B cell (primary cell): ENCODE data around the gene TAS1R1. TPM values are rescaled to one million over a fixed set of nuclear protein-coding genes. Genes with fewer than 3 reads are reported as not detected.

Experiments
- ATAC-seq: fragments of 200-7000 bp; cut with Tn5 transposase; one replicate; pipeline ENCODE4 v1.10.0; 2021; ENCODE audit warnings: low read depth, mild to moderate bottlenecking, moderate number of reproducible peaks, moderate library complexity
- CTCF ChIA-PET: fragments of 350-600 bp; sonication (Branson Sonifier 250); formaldehyde crosslinking; loops from one replicate; lab custom pipeline; 2021; ENCODE audit warnings: antibody characterized with exemption, inconsistent platforms; lab: Charles Lee
- POLR2A ChIA-PET: fragments of 350-600 bp; sonication (Branson Sonifier 250); formaldehyde crosslinking; loops from one replicate; lab custom pipeline; 2021; ENCODE audit warnings: antibody characterized with exemption; lab: Charles Lee
- DNase-seq: peaks from one replicate; pipeline ENCODE4 v3.0.0; 2013
- H2AFZ ChIP-seq: 2 replicates; pipeline ENCODE4 v1.6.1; 2012; ENCODE audit warnings: mild to moderate bottlenecking, low read depth, low read length; ENCODE audit not compliant: insufficient read depth, poor library complexity, severe bottlenecking
- H3K27ac ChIP-seq, 2 donors: 1 replicate in 1 of 2; 2 replicates in 1 of 2; pipeline ENCODE4 v1.5.1; 2012 to 2013; ENCODE audit warnings: low read length in 2 of 2, mild to moderate bottlenecking in 2 of 2, moderate library complexity in 1 of 2
- H3K27me3 ChIP-seq, 4 experiments: fragments of 200-600 bp in 1 of 4; sonication (generic) in 1 of 4; replicated peaks in 1 of 4; 1 replicate in 2 of 4; 2 replicates in 2 of 4; pipeline versions ENCODE4 v1.6.1 to v1.7.0; 2013 to 2016; ENCODE audit warnings: low read length in 3 of 4, mild to moderate bottlenecking in 2 of 4, mixed read lengths in 1 of 4, moderate library complexity in 1 of 4; ENCODE audit not compliant: insufficient read depth in 4 of 4, control insufficient read depth in 3 of 4; ENCODE audit errors: control extremely low read depth in 1 of 4
- H3K36me3 ChIP-seq, 2 experiments: replicated peaks in 1 of 2; 1 replicate in 1 of 2; 2 replicates in 1 of 2; pipeline versions ENCODE4 v1.6.1 to v1.7.1; 2013; ENCODE audit warnings: low read length in 1 of 2; ENCODE audit not compliant: insufficient read depth in 2 of 2, control insufficient read depth in 1 of 2; ENCODE audit errors: control extremely low read depth in 1 of 2, extremely low read depth in 1 of 2
- H3K4me1 ChIP-seq, 2 donors: fragments of 200-600 bp in 1 of 2; sonication (generic) in 1 of 2; 1 replicate in 1 of 2; 2 replicates in 1 of 2; pipeline versions ENCODE4 v1.5.1 to v1.6.1; 2013 to 2017; ENCODE audit warnings: low read length in 2 of 2; ENCODE audit not compliant: control insufficient read depth in 2 of 2, insufficient read depth in 2 of 2
- H3K4me2 ChIP-seq: replicated peaks from 2 replicates; pipeline ENCODE3; 2012; ENCODE audit warnings: mild to moderate bottlenecking, low read depth, low read length; ENCODE audit not compliant: poor library complexity, severe bottlenecking
- H3K4me3 ChIP-seq, 5 experiments: fragments of 200-600 bp in 1 of 5; sonication (generic) in 1 of 5; 1 replicate in 3 of 5; 2 replicates in 2 of 5; pipeline versions ENCODE4 v1.5.1 to v1.7.0; 2011 to 2016; ENCODE audit warnings: low read length in 4 of 5, mild to moderate bottlenecking in 4 of 5, low read depth in 2 of 5, control low read depth in 1 of 5, moderate library complexity in 1 of 5; ENCODE audit not compliant: insufficient read depth in 1 of 5; ENCODE audit errors: control extremely low read depth in 1 of 5, extremely low read depth in 1 of 5
- H3K79me2 ChIP-seq: fragments of 200-600 bp; sonication (generic); one replicate; pipeline ENCODE4 v1.6.0; 2016; ENCODE audit warnings: low read length; ENCODE audit not compliant: control insufficient read depth, insufficient read depth
- H3K9ac ChIP-seq: fragments of 200-600 bp; sonication (generic); 2 replicates; pipeline ENCODE4 v1.6.1; 2017; ENCODE audit warnings: mild to moderate bottlenecking, low read length, moderate library complexity
- H3K9me3 ChIP-seq, 3 donors: one replicate each; pipeline versions ENCODE4 v1.6.1 to v1.7.1; 2013; ENCODE audit warnings: low read length in 2 of 3; ENCODE audit not compliant: control insufficient read depth in 2 of 3, insufficient read depth in 1 of 3; ENCODE audit errors: control extremely low read depth in 1 of 3
- H4K20me1 ChIP-seq: 2 replicates; pipeline ENCODE4 v1.6.0; 2012; ENCODE audit warnings: mild to moderate bottlenecking, low read length; ENCODE audit not compliant: insufficient read depth, control insufficient read depth, poor library complexity, severe bottlenecking
- H3K27ac Mint-ChIP-seq: one replicate; pipeline ENCODE4 v1.8.0; 2021; ENCODE audit warnings: mixed read lengths
- H3K27me3 Mint-ChIP-seq: one replicate; pipeline ENCODE4 v1.8.0; 2021; ENCODE audit warnings: mixed read lengths
- H3K4me1 Mint-ChIP-seq: one replicate; pipeline ENCODE4 v1.8.0; 2021; ENCODE audit warnings: mixed read lengths
- H3K4me3 Mint-ChIP-seq: one replicate; pipeline ENCODE4 v1.8.0; 2021; ENCODE audit warnings: mixed read lengths
- H3K9me3 Mint-ChIP-seq: one replicate; pipeline ENCODE4 v1.8.0; 2022; ENCODE audit warnings: mixed read lengths; ENCODE audit not compliant: insufficient read depth
- EZH2 ChIP-seq: IDR thresholded peaks from 2 replicates; pipeline ENCODE4 v1.6.1; 2012; ENCODE audit warnings: borderline replicate concordance, low read depth, mild to moderate bottlenecking, moderate library complexity, low read length; ENCODE audit not compliant: insufficient read depth, poor library complexity, severe bottlenecking
- WGBS: methylation state at CpG from one replicate; pipeline ENCODE4 v1.1.5; 2013; ENCODE audit warnings: missing lambda C conversion rate; ENCODE audit not compliant: insufficient coverage; 5-methylcytosine and 5-hydroxymethylcytosine counted together
- intact Hi-C: fragments of 100-400 bp; cut with micrococcal nuclease; formaldehyde crosslinking; loops from one replicate; pipeline ENCODE4 v1.10.0; 2022
- polyA plus RNA-seq: library from polyadenylated mRNA; depleted of rRNA; stranded (reverse); fragments of >200 nt; gene quantifications from 2 replicates; pipeline ENCODE4 v1.2.3, GENCODE V29; 2012
- total RNA-seq, 2 donors: library from RNA; stranded (reverse); fragments of 120-200 nt in 1 of 2; gene quantifications; 1 replicate in 1 of 2; 2 replicates in 1 of 2; pipeline versions ENCODE4 v1.2.3 to v1.2.4, GENCODE V29; 2013 to 2022
- TF ChIP-seq, protein P1 (sequence below): fragments of 200-600 bp; IDR thresholded peaks from one replicate; pipeline ENCODE4 v1.8.0; 2022; ENCODE audit warnings: antibody characterized with exemption, mild to moderate bottlenecking

Gene TAS1R1
- total and polyA plus RNA-seq, 2 donors (not counting 1 experiment from before 2014, with no cell fraction given) = 0.09 TPM; not detected in 1

DNA sequence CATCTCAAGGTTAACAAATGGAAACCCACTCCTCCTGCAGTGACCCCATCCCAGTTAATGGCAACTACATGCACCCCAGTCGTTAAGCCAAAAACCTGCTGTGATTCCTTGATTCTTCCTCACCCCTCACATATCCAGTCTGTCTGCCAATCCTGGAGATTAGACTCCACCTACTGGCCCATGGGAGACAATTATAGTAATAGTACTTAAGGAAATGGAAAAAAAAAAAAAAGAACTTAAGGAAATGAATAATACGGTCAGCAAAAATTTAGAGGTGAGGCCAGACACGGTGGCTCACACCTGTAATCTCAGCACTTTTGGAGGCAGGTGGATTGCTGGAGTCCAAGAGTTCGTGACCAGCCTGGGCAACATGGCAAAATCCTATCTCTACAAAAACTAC, 7.8 kb upstream of the TAS1R1 start:
- no peak overlapping the region for H3K4me2 ChIP-seq
- no peaks in the 10 kb centered on the region for H3K9me3 ChIP-seq
- intact Hi-C loops = no loop called here
- 80% methylated on average over 1 of the region's 4 CpGs for WGBS
- H3K4me1 ChIP-seq = peaks cover 0 to 19% of the 10 kb centered on the region in 2 donors
- H3K4me3 ChIP-seq = no peak overlapping the region
- POLR2A ChIA-PET = no interaction called here
- H4K20me1 ChIP-seq = peaks cover 10% of the 10 kb centered on the region
- peaks cover 5 to 46% of the 10 kb centered on the region in 2 experiments for H3K36me3 ChIP-seq
- H3K79me2 ChIP-seq = no peaks in the 10 kb centered on the region
- Mint-ChIP-seq H3K4me1 (peaks cover 31% of the 10 kb centered on the region), H3K4me3 (no peak overlapping the region), H3K27me3 (no peaks in the 10 kb centered on the region), H3K27ac (no peak overlapping the region), H3K9me3 (no peaks in the 10 kb centered on the region)
- H2AFZ ChIP-seq = no peak overlapping the region
- H3K27me3 ChIP-seq = no peaks in the 10 kb centered on the region
- no peak for TF ChIP-seq EZH2
- TF ChIP-seq, protein P1, sequence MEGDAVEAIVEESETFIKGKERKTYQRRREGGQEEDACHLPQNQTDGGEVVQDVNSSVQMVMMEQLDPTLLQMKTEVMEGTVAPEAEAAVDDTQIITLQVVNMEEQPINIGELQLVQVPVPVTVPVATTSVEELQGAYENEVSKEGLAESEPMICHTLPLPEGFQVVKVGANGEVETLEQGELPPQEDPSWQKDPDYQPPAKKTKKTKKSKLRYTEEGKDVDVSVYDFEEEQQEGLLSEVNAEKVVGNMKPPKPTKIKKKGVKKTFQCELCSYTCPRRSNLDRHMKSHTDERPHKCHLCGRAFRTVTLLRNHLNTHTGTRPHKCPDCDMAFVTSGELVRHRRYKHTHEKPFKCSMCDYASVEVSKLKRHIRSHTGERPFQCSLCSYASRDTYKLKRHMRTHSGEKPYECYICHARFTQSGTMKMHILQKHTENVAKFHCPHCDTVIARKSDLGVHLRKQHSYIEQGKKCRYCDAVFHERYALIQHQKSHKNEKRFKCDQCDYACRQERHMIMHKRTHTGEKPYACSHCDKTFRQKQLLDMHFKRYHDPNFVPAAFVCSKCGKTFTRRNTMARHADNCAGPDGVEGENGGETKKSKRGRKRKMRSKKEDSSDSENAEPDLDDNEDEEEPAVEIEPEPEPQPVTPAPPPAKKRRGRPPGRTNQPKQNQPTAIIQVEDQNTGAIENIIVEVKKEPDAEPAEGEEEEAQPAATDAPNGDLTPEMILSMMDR = no peak
- DNase-seq (no peak), ATAC-seq (no peak)
- no peak overlapping the region for H3K9ac ChIP-seq
- no peak overlapping the region for H3K27ac ChIP-seq
- CTCF ChIA-PET = interaction anchor here (1.2 kb wide), 1 partner anchor 7 kb away, joined by 3 read pairs; the partner anchor contains the start of genes NOL9 and TAS1R1
